ENCODE data around the gene TXNDC5.
A peak's percentile ranks its signal among the peaks of the same experiment; 100 is the strongest.

The TXNDC5 gene

DNA sequence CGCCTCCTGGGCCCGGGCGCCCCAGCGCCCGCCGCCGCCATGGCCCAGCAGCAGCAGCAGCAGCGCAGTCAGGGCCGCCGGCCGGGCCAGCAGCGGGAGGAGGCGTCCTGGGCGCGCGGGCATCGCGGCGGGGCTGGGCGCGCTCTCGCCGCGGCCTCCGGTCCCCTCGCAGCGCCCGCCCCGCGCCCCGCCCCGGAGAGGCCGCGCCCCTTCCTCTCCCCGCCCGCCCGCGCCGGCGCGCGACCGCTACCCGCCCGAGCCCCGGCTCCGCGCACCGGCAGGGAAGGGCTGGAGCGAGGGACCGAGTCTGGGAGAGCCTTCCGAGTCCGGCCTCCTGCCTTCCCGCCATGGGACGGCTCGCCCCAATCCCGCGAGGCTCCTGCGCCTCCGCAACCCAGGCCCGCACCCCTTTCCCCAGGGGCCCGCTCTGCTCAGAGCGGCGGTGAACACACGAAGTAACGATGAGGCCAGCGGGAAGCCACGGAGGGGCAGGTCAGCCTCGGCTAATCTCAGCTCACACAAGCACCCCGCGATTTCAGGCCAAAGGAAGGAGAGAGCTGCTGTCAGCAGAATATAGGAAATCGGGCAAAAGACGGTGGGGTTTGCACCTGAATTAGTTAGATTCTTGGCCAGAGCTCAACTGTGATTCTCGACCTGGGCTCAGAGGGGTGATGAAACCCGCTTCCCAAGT is at the start of gene TXNDC5:
Gene TXNDC5 (minus strand): TSS at position 135 of the 691 bp plus-strand sequence. CDS start 12 bp downstream, at position 123.
- peak; percentile 67 for DNase-seq (ENCODE audit: low read depth)

- DNase-seq (ENCODE audit: low read depth): no peak
Observed at GRCh38 chr6:7960141-7960540, 49.6 kb upstream of the TXNDC5 start.

- DNase-seq (ENCODE audit: low read depth): no peak
Observed at GRCh38 chr6:7959453-7959852, 48.9 kb upstream of the TXNDC5 start.

DNA sequence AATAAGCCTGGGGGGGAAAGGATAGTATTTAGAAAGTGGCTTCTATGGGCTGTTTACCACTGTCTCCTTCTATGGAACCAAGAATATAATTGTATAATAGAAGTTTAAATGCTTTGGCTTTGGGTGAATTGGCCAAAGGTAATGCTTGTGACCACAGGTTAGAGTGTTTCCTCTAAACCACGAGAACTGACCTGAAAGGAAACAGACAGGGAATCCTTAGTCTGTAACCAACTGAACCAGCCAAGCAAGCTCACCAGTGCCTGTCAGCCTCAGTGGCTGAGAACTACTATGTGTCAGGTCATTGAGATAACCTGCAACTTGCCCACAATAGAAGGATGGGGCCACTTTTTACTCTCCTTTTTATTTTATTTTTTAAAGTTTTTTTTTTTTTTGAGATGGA is 47.9 kb upstream of the TXNDC5 start:
- DNase-seq (ENCODE audit: low read depth): no peak

DNA sequence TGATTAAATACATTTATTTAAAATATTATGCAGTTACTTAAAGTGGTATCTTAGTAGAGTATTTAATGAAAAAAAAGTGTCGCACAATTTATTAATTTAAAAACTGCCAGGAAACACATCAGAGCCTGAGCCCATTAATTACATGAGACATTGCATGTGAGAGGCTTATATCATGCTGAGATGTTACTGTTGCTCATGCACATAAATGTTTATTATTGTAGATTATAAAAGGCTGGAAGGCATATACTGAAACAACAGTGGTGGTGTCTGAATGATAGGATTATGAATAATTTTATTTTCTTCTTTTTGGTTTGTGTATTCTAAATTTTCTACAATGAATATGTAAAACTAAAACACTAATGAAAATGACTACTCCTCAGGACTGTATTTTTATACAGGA is 45.7 kb upstream of the TXNDC5 start:
- DNase-seq (ENCODE audit: low read depth): no peak

DNA sequence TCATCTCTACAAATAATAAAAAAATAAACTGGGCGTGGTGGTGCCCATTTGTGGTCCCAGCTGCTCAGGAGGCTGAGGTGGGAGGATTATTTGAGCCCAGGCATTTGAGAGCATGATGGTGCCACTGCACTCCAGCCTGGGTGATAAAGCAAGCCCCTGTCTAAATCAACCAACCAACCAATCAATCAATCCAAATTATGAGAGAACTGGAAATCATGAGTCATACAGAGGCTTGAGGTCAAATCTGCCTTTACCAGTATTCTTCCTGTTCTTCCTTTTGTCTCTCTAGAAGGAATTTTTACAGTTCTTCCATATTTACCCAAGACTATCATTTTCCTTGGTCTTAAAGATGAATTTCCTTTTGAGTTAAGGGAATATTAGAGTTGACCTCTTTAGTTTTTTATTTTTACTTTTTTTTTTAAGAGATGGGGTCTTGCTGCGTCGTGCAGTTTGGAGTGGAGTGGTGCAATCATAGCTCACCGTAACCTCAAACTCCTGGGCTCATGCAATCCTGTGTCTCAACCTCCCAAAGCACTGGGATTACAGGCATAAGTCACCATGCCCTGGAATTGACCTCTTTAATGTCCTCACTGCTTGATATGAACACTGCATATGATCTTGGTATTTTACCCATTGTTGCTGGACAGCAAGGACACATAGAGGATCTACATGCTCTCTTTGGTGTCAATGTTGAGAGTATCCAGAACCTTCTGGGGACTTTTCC is 44.1 kb upstream of the TXNDC5 start:
- no peak for DNase-seq (ENCODE audit: low read depth)

GRCh38 chr6:7953753-7954152 is 43.2 kb upstream of the TXNDC5 start:
- DNase-seq (ENCODE audit: low read depth): no peak

DNA sequence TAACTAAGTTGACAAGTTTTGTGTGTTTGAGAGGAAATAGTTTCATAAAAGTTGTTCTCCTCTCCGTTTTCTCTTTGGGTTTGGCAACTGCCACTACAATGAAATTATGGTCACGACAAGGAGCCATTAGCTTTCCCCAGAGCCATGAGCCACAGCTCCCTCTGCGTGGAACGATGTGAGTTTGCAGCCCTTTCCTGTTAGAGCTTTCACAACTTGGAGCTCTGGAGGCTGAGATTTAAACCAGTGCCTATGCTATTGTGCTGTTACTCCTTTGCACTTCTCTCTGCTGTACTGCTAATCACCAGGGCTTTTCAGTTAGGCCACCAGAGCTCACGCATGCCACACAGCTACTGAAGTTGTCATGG is 29.3 kb upstream of the TXNDC5 start:
- DNase-seq (ENCODE audit: low read depth): no peak

- DNase-seq (ENCODE audit: low read depth): no peak
Observed at GRCh38 chr6:7939184-7939863, 28.7 kb upstream of the TXNDC5 start.

DNA sequence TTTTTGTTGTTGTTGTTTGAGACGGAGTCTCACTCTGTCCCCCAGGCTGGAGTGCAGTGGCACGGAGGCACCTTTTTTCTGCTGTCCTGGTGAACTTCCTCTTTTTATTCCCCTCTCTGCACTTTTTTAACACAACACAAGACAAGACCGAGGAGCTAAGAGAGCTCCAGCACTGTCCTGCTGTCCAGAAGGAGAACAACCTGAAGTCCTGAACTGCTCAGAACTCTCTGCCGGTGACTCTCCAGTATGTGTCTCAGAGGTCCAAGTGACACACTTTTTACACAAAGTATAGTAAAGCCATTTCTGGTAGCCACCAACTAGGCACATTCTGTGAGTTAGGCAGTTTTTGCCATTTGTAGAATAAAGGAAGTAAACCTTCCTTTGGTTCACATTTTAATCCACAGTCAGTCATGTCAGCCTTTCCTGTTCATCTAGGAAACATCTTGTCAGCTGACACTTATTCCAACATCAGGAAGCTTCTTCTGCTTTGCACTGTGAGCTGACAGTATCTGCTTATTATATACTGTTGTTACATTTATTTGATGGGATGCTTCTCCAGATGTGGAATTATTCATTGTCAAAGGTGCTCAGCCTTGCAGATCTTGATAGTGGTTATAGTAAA is 28.1 kb upstream of the TXNDC5 start:
- DNase-seq (ENCODE audit: low read depth): no peak

- DNase-seq (ENCODE audit: low read depth): no peak
Observed at GRCh38 chr6:7933794-7934193, 23.2 kb upstream of the TXNDC5 start.

- DNase-seq (ENCODE audit: low read depth): no peak
Observed at GRCh38 chr6:7932625-7933024, 22.0 kb upstream of the TXNDC5 start.

DNA sequence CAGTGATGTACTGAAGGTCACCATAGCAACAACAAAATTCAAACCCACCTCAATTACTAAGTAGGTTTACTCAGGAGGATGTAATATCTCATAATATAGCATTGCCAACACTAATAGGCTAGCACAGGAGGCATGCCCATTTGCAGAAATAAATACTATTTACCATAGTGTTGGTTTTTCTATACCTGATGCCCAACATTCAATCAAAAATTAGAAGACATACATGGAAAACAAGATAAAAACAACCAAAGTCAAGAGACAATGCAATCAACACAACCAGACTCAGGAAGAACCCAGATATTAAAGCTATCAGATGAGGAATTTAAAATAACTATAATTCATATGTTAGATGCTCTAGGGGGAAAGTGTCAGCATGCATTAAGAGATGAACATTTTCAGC is 14.3 kb upstream of the TXNDC5 start:
- DNase-seq (ENCODE audit: low read depth): no peak

- DNase-seq (ENCODE audit: low read depth): no peak
Observed at GRCh38 chr6:7922596-7922995, 12.0 kb upstream of the TXNDC5 start.

DNA sequence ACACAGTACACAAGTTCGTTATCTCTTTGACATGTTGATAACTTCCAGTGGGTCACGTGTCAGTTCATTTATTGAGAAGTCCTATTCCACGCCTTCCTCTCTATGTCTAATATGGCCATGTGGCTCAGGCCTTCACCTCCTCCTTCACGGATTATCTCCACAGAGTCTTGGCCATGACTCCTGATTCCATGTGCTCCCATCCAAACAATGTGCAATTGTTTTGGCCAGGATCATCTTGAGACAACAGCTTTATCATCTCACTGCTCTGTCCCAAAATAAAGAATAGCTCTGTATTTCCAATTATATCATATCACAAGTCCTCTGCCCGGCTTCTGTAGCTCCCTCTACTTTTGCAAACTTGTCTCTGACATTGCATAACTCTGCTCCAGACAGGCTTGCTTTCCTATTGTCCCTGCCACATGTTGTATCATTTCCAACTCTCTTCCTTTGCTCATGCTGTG is 11.1 kb upstream of the TXNDC5 start:
- no peak for DNase-seq (ENCODE audit: low read depth)

- no peak for DNase-seq (ENCODE audit: low read depth)
Observed at GRCh38 chr6:7921046-7921445, 10.5 kb upstream of the TXNDC5 start.

- no peak for DNase-seq (ENCODE audit: low read depth)
Observed at GRCh38 chr6:7920425-7920824, 9.8 kb upstream of the TXNDC5 start.

- peak; percentile 33 for DNase-seq (ENCODE audit: low read depth)
Observed at GRCh38 chr6:7919871-7920270, 9.3 kb upstream of the TXNDC5 start.

GRCh38 chr6:7918403-7918802 is 7.8 kb upstream of the TXNDC5 start:
- DNase-seq (ENCODE audit: low read depth): no peak

DNA sequence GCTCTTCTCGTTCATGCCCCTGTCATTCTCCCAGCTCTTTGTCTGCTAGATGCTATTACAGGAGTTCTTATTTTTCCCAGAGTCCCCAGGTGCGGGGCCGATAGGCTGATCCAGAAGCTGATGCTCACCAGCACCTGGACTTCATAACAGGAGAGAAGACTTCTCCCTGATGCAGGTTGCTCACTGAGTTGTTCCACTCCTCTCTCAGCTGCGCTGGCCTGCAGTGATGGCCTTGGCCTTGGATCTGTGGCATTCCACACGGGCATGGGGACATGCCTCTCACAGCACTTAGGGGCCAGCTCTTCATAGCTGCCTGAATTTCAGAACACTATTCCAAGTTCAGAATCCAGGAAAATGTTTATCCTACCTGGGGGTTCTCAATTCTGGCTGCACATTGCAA is 7.1 kb upstream of the TXNDC5 start:
- no peak for DNase-seq (ENCODE audit: low read depth)

- DNase-seq (ENCODE audit: low read depth): no peak
Observed at GRCh38 chr6:7916959-7917358, 6.4 kb upstream of the TXNDC5 start.

GRCh38 chr6:7914991-7915789 is 4.6 kb upstream of the TXNDC5 start:
- no peak for DNase-seq (ENCODE audit: low read depth)

Data from activated T-helper 9 cell treated with anti-CD3 and anti-CD28 coated beads, Interleukin-2, amount 50 U/mL, for 16 hours (primary cell).